ENCODE results near the gene LDLRAD2.
"Not testable (repeated sequence)": the region's sequence is repeated elsewhere in the genome, so short reads cannot be mapped to it uniquely, and the experiment has no call there.

Gene LDLRAD2

GRCh38 chr1:21783679-21784603 lies 28.1 kb upstream of the LDLRAD2 start:
- peak; percentile 82 for DNase-seq (ENCODE audit: low read depth)

- DNase-seq (ENCODE audit: low read depth) = not testable (repeated sequence)
Measured at GRCh38 chr1:21785764-21786163, 26.3 kb upstream of the LDLRAD2 start.

- no peak for DNase-seq (ENCODE audit: low read depth)
Measured at GRCh38 chr1:21786640-21787039, 25.4 kb upstream of the LDLRAD2 start.

- DNase-seq (ENCODE audit: low read depth) = no peak
Measured at GRCh38 chr1:21793104-21793503, 19.0 kb upstream of the LDLRAD2 start.

- DNase-seq (ENCODE audit: low read depth) = no peak
Measured at GRCh38 chr1:21794656-21795055, 17.4 kb upstream of the LDLRAD2 start.

GRCh38 chr1:21795075-21795474 lies 17.0 kb upstream of the LDLRAD2 start:
- DNase-seq (ENCODE audit: low read depth) = no peak

- DNase-seq (ENCODE audit: low read depth) = no peak
Measured at GRCh38 chr1:21799730-21800129, 12.3 kb upstream of the LDLRAD2 start.

- DNase-seq (ENCODE audit: low read depth) = peak; percentile 51
Measured at GRCh38 chr1:21801100-21801499, 11.0 kb upstream of the LDLRAD2 start.

GRCh38 chr1:21804536-21804935 lies 7.5 kb upstream of the LDLRAD2 start:
- no peak for DNase-seq (ENCODE audit: low read depth)

GRCh38 chr1:21813542-21813941 lies 1.5 kb downstream of the LDLRAD2 start:
- no peak for DNase-seq (ENCODE audit: low read depth)

- peak; percentile 11 for DNase-seq (ENCODE audit: low read depth)
Measured at GRCh38 chr1:21814241-21814918, 2.3 kb downstream of the LDLRAD2 start.

GRCh38 chr1:21814981-21815582 lies 3.0 kb downstream of the LDLRAD2 start:
- DNase-seq (ENCODE audit: low read depth) = no peak

GRCh38 chr1:21815724-21816321 lies 3.8 kb downstream of the LDLRAD2 start:
- DNase-seq (ENCODE audit: low read depth) = no peak

GRCh38 chr1:21816602-21817302 lies 4.7 kb downstream of the LDLRAD2 start:
- peak; percentile 79 for DNase-seq (ENCODE audit: low read depth)

GRCh38 chr1:21818656-21819055 lies 6.6 kb downstream of the LDLRAD2 start:
- peak; percentile 20 for DNase-seq (ENCODE audit: low read depth)

GRCh38 chr1:21820597-21821232 lies 8.7 kb downstream of the LDLRAD2 start:
- DNase-seq (ENCODE audit: low read depth) = no peak

- DNase-seq (ENCODE audit: low read depth) = no peak
Measured at GRCh38 chr1:21821385-21822019, 9.4 kb downstream of the LDLRAD2 start.

GRCh38 chr1:21822349-21822748 lies 10.3 kb downstream of the LDLRAD2 start:
- DNase-seq (ENCODE audit: low read depth) = no peak

- no peak for DNase-seq (ENCODE audit: low read depth)
Measured at GRCh38 chr1:21823206-21823979, 11.3 kb downstream of the LDLRAD2 start.
